ENCODE data around the gene MYO5B.

DNA sequence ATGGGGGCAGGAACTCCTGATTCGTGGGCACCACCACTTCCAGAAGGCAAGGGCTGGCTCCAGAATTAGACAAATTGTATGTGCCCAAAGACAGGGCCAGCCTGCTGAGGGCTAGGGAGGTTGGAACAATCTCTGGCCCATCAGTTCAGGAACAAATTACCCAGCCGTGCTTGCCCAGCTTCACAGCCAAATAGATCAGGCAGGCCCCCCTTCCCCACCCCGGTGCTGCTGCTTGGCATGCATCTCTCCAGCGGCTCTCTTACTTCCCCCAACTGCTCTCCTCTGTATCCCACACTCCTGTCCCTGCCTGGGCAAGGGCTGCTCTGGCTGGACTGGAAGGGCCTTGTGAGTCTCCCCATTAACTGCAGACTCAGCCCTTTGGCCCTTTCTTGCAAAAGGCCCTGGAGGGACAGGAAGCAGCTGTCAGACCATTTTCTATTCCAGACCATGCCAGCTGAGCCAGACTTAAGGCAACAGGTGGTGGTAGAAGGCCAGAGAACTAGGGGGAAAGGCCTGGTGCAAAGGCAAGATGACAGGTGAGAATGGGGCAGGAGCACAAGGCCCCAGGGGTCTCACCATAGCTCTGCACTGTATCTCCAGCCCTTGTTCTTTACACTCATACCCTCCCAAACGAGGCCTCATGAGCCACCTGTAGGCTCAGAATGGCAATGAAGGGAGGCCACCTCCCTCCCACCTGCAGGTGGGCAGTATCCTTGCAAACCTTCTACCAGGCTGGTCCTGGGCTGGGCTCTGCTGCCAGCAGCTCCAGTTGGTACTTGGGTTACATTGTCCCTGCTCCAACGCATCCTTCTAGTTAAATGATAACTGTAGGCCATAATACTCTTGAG, 350.9 kb downstream of the MYO5B start:
- TF ChIP-seq CTCF (IDR thresholded peaks at IDR 0.05) (no peak), POLR2A (IDR thresholded peaks at IDR 0.05) (no peak), POLR2AphosphoS5 (IDR thresholded peaks at IDR 0.05) (no peak), EP300 (IDR thresholded peaks at IDR 0.05) (no peak)
